HepG2 (cell line): ENCODE data around the gene FAM72A. TPM values are rescaled to one million over a fixed set of nuclear protein-coding genes. Genes with fewer than 3 reads are reported as not detected.

Experiments used
- ATAC-seq: fragments of 200-7000 bp; cut with Tn5 transposase; 3 replicates; pipeline ENCODE4 v1.9.1; 2020; ENCODE audit warnings: mild to moderate bottlenecking, moderate library complexity
- BruUV-seq: library from RNA; stranded (reverse); fragments of 400-500 nt; replicated peaks from 2 replicates; lab custom pipeline; 2021; lab: Mats Ljungman, UMichigan
- CTCF ChIA-PET: fragments of 300-600 bp; formaldehyde crosslinking; extraction: SDS; loops from one replicate; lab custom pipeline; 2021; ENCODE audit warnings: low total read pairs, inconsistent platforms, low intra/inter-chr PET ratio; lab: Yijun Ruan, JAX
- POLR2A ChIA-PET: fragments of 350-600 bp; sonication (Branson Sonifier 250); formaldehyde crosslinking; loops from one replicate; lab custom pipeline; 2020; ENCODE audit warnings: antibody characterized with exemption, inconsistent platforms; lab: Yijun Ruan, JAX
- DNase-seq: peaks from one replicate; pipeline ENCODE4 v3.0.0-alpha.2; 2015; ENCODE audit warnings: low spot score
- FAIRE-seq: peaks from 3 replicates; lab custom pipeline; 2011; peaks lifted over from hg19 to GRCh38; lab: Jason Lieb, UNC
- H2AFZ ChIP-seq: one replicate; pipeline ENCODE4 v1.6.1; 2011; ENCODE audit warnings: low read length, inconsistent platforms
- H3K27ac ChIP-seq: fragments of 300-600 bp; 3 replicates; pipeline ENCODE4 v1.8.0; 2011; ENCODE audit warnings: mixed run types, mild to moderate bottlenecking, mixed read lengths, low read length, inconsistent platforms; ENCODE audit not compliant: insufficient read depth; ENCODE audit errors: extremely low read length
- H3K27me3 ChIP-seq, 2 experiments: fragments of 200-600 bp in 1 of 2; 2 replicates in 1 of 2; 3 replicates in 1 of 2; pipeline versions ENCODE4 v1.6.0 to v1.8.0; 2011; ENCODE audit warnings: low read length in 2 of 2, mild to moderate bottlenecking in 2 of 2, moderate library complexity in 2 of 2, inconsistent platforms in 1 of 2; ENCODE audit not compliant: insufficient read depth in 2 of 2, control insufficient read depth in 1 of 2
- H3K36me3 ChIP-seq, 2 experiments: fragments of 200-600 bp in 1 of 2; replicated peaks in 1 of 2; 2 replicates in 1 of 2; 3 replicates in 1 of 2; pipeline versions ENCODE4 v1.5.1 to v1.8.0; 2011; ENCODE audit warnings: low read length in 2 of 2, inconsistent platforms in 1 of 2; ENCODE audit not compliant: insufficient read depth in 2 of 2, control insufficient read depth in 1 of 2
- H3K4me1 ChIP-seq: 2 replicates; pipeline ENCODE4 v1.5.1; 2012; ENCODE audit warnings: low read length, inconsistent platforms; ENCODE audit not compliant: insufficient read depth
- H3K4me2 ChIP-seq: 2 replicates; pipeline ENCODE4 v1.6.0; 2011; ENCODE audit warnings: low read depth, low read length, inconsistent platforms
- H3K4me3 ChIP-seq, 3 experiments: fragments of 200-600 bp in 1 of 3; sonication (generic), shearing (Covaris generic) in 1 of 3; replicated peaks in 1 of 3; 2 replicates each; pipeline ENCODE4 v1.5.1; 2011 to 2016; ENCODE audit warnings: low read length in 3 of 3, inconsistent platforms in 2 of 3, low read depth in 2 of 3, mild to moderate bottlenecking in 2 of 3, control low read depth in 1 of 3, mixed read lengths in 1 of 3; ENCODE audit not compliant: insufficient read depth in 1 of 3
- H3K79me2 ChIP-seq: one replicate; pipeline ENCODE4 v1.6.1; 2011; ENCODE audit warnings: low read length, inconsistent platforms; ENCODE audit not compliant: insufficient read depth
- H3K9ac ChIP-seq: 2 replicates; pipeline ENCODE4 v1.6.0; 2011; ENCODE audit warnings: mild to moderate bottlenecking, low read depth, low read length, inconsistent platforms; ENCODE audit not compliant: insufficient read depth
- H3K9me3 ChIP-seq: 2 replicates; pipeline ENCODE4 v1.5.1; 2012; ENCODE audit warnings: mild to moderate bottlenecking, low read length
- H4K20me1 ChIP-seq: 2 replicates; pipeline ENCODE4 v1.6.0; 2011; ENCODE audit warnings: inconsistent platforms, mild to moderate bottlenecking, low read length, moderate library complexity; ENCODE audit not compliant: insufficient read depth
- FIP1L1 ChIP-seq: fragments of 200-400 bp; formaldehyde crosslinking; IDR thresholded peaks from 2 replicates; pipeline ENCODE4 v1.6.1; 2018; ENCODE audit warnings: low read depth, mild to moderate bottlenecking, low read length, moderate library complexity, borderline replicate concordance; ENCODE audit not compliant: insufficient read depth
- FOXA3 ChIP-seq: IDR thresholded peaks from 2 replicates; pipeline ENCODE4 v1.6.1; 2016; ENCODE audit warnings: missing genetic modification reagents, missing compliant biosample characterization
- HOXD1 ChIP-seq: sonication (generic); formaldehyde crosslinking; IDR thresholded peaks from 2 replicates; pipeline ENCODE4 v1.5.0; 2020; ENCODE audit warnings: missing genetic modification reagents
- KLF16 ChIP-seq, 2 experiments: sonication (generic) in 1 of 2; formaldehyde crosslinking in 1 of 2; IDR thresholded peaks; 2 replicates each; pipeline versions ENCODE4 v1.6.1 to v1.8.0; 2016 to 2023; ENCODE audit warnings: missing genetic modification reagents in 2 of 2, missing compliant biosample characterization in 1 of 2
- MTF2 ChIP-seq: sonication (generic); formaldehyde crosslinking; IDR thresholded peaks from 2 replicates; pipeline ENCODE4 v1.5.0; 2020; ENCODE audit warnings: missing genetic modification reagents, borderline replicate concordance
- NCOA1 ChIP-seq: sonication (generic); formaldehyde crosslinking; IDR thresholded peaks from 2 replicates; pipeline ENCODE4 v1.9.0; 2021; ENCODE audit warnings: missing genetic modification reagents
- NR2F2 ChIP-seq: IDR thresholded peaks from 2 replicates; pipeline ENCODE4 v1.6.1; 2012; ENCODE audit warnings: low read depth, inconsistent platforms, borderline replicate concordance
- SETDB1 ChIP-seq: sonication (generic); formaldehyde crosslinking; IDR thresholded peaks from 2 replicates; pipeline ENCODE4 v1.5.1; 2020; ENCODE audit warnings: missing genetic modification reagents, mild to moderate bottlenecking, borderline replicate concordance
- TOPORS ChIP-seq: sonication (generic); formaldehyde crosslinking; IDR thresholded peaks from 2 replicates; pipeline ENCODE4 v1.8.0; 2023; ENCODE audit warnings: mild to moderate bottlenecking, missing genetic modification reagents
- ZBTB3 ChIP-seq: sonication (generic); formaldehyde crosslinking; IDR thresholded peaks from 2 replicates; pipeline ENCODE4 v1.4.0; 2020; ENCODE audit warnings: low read depth, mild to moderate bottlenecking, moderate library complexity, missing genetic modification reagents, borderline replicate concordance
- ZNF34 ChIP-seq: sonication (generic); formaldehyde crosslinking; IDR thresholded peaks from 2 replicates; pipeline ENCODE4 v1.4.0; 2020; ENCODE audit warnings: mild to moderate bottlenecking, missing genetic modification reagents, borderline replicate concordance
- ZNF678 ChIP-seq: sonication (generic); formaldehyde crosslinking; IDR thresholded peaks from 2 replicates; pipeline ENCODE4 v1.4.0; 2020; ENCODE audit warnings: mild to moderate bottlenecking, missing genetic modification reagents
- ZNF792 ChIP-seq: IDR thresholded peaks from 2 replicates; pipeline ENCODE4 v1.6.1; 2016
- WGBS: methylation state at CpG from one replicate; pipeline ENCODE4 v1.1.6; 2017; ENCODE audit warnings: low lambda C conversion rate; 5-methylcytosine and 5-hydroxymethylcytosine counted together
- in situ Hi-C: cut with HindIII; loops from 2 replicates; pipeline ENCODE4 v1.10.0; 2017; ENCODE audit warnings: low pct_unique_long_range_greater_than_20kb; ENCODE audit not compliant: extremely low pct_ligation_motif_present
- intact Hi-C: fragments of 100-400 bp; cut with micrococcal nuclease; formaldehyde crosslinking; loops from one replicate; pipeline ENCODE4 v1.10.0; 2022; ENCODE audit not compliant: unreplicated experiment
- polyA plus RNA-seq, 8 experiments: library from polyadenylated mRNA; depleted of rRNA in 3 of 8; stranded (reverse) in 7 of 8; unstranded in 1 of 8; fragments of >200 nt; fragmentation: Illumina TruSeq in 4 of 8; extraction: Trizol in 4 of 8; gene quantifications; 2 replicates each; pipeline versions ENCODE4 v1.2.1 to v1.2.3, GENCODE V29; 2011 to 2016; ENCODE audit warnings: low read depth in 4 of 8, missing spikeins in 1 of 8, mixed read lengths in 1 of 8; ENCODE audit not compliant: insufficient read depth in 1 of 8
- total RNA-seq, 5 experiments: library from RNA; depleted of rRNA; stranded (reverse); fragments of >200 nt; fragmentation: Illumina TruSeq; extraction: Trizol; gene quantifications; 2 replicates each; pipeline ENCODE4 v1.2.3, GENCODE V29; 2016; ENCODE audit warnings: low read depth in 1 of 5
- TF ChIP-seq, protein P1 (sequence below): IDR thresholded peaks from 2 replicates; pipeline ENCODE4 v1.6.1; 2016; ENCODE audit warnings: low read depth
- TF ChIP-seq, protein P2 (sequence below): sonication (generic); formaldehyde crosslinking; IDR thresholded peaks from 2 replicates; pipeline ENCODE4 v1.5.1; 2020; ENCODE audit warnings: mild to moderate bottlenecking, moderate library complexity, missing genetic modification reagents
- TF ChIP-seq, protein P3 (sequence below): sonication (generic); IDR thresholded peaks from 2 replicates; pipeline ENCODE4 v1.6.1; 2016; ENCODE audit warnings: low read depth, borderline replicate concordance
- TF ChIP-seq, protein P4 (sequence below): sonication (generic); formaldehyde crosslinking; IDR thresholded peaks from 2 replicates; pipeline ENCODE4 v1.5.0; 2020; ENCODE audit warnings: missing genetic modification reagents

FAM72A gene
- total and polyA plus RNA-seq, 2 of the 13 experiments (the other 11 are each of a cell fraction or from before 2014, with no cell fraction given): 7.1 to 11.1 TPM

DNA sequence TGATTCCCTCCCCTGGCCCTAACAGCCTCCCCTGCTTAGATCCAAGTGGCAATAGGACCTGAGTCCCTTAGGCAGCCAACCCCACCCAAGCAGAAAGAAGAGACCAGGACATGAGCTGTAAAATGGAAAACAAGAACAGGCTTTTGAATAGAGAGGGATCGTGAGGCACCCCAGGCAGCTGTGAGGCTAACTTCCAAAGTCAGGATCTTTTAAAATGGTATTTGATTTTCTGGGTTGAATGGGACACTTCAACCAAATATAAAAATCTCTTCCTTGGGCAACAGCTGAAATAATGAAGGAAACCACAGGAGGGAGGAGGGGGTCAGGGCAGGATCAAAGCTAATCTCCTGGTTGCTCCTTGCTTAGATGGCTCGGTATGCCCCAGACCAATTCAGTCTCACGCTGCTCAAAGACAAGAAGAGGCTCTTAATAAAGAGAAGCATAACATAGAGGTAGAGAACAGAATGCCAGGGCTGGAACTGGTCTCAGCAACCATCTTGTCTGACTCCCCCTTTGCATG is 56.8 kb downstream of the FAM72A start (continued):
- TF ChIP-seq KLF16 (CRISPR knock-in tag; IDR thresholded peaks at IDR 0.05): no peak
- TF ChIP-seq FIP1L1: no peak
- TF ChIP-seq, all 625 proteins: peak for 0

DNA sequence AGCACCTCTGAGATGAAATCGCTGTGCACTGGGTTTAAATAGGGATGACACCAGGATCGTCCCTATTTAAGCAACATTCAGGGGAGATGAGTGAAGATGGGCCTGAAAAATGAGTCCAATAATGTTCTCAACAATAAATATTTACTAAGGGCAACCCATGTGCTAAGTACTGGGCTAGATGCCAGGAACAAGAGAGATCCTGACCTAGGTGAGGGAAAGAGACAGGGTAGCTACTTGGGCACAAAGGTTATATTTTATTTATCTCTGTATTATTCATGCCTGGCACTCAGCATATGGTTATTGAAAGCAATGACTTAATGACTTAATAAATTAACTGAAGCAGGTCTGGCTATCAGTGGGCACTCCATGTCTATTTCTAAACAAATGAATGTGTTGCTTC is 58.0 kb downstream of the FAM72A start:
- H3K4me1 ChIP-seq: no peaks in the 10 kb centered on the region
- no peak for FAIRE-seq
- POLR2A ChIA-PET: no interaction called here
- no TSS peak for BruUV-seq
- H3K4me3 ChIP-seq: no peak overlapping the region
- no peak overlapping the region for H3K4me2 ChIP-seq
- H2AFZ ChIP-seq: no peak overlapping the region
- no peaks in the 10 kb centered on the region for H3K79me2 ChIP-seq
- H4K20me1 ChIP-seq: no peaks in the 10 kb centered on the region
- H3K9me3 ChIP-seq: no peaks in the 10 kb centered on the region
- WGBS: 18% methylated on average over 2 of the region's 2 CpGs
- no peak for ATAC-seq
- no peaks in the 10 kb centered on the region for H3K36me3 ChIP-seq
- H3K9ac ChIP-seq: no peak overlapping the region
- no peak for DNase-seq
- H3K27me3 ChIP-seq: peaks cover 0 to 23% of the 10 kb centered on the region in 2 experiments; a peak in 3 of 5 replicates
- no peak for TF ChIP-seq HOXD1 (CRISPR knock-in tag)
- TF ChIP-seq, protein P1, sequence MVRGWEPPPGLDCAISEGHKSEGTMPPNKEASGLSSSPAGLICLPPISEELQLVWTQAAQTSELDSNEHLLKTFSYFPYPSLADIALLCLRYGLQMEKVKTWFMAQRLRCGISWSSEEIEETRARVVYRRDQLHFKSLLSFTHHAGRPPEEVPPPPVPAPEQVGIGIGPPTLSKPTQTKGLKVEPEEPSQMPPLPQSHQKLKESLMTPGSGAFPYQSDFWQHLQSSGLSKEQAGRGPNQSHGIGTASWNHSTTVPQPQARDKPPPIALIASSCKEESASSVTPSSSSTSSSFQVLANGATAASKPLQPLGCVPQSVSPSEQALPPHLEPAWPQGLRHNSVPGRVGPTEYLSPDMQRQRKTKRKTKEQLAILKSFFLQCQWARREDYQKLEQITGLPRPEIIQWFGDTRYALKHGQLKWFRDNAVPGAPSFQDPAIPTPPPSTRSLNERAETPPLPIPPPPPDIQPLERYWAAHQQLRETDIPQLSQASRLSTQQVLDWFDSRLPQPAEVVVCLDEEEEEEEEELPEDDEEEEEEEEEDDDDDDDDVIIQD (CRISPR knock-in tag): no peak
- TF ChIP-seq ZNF34 (CRISPR knock-in tag): no peak
- TF ChIP-seq, protein P2, sequence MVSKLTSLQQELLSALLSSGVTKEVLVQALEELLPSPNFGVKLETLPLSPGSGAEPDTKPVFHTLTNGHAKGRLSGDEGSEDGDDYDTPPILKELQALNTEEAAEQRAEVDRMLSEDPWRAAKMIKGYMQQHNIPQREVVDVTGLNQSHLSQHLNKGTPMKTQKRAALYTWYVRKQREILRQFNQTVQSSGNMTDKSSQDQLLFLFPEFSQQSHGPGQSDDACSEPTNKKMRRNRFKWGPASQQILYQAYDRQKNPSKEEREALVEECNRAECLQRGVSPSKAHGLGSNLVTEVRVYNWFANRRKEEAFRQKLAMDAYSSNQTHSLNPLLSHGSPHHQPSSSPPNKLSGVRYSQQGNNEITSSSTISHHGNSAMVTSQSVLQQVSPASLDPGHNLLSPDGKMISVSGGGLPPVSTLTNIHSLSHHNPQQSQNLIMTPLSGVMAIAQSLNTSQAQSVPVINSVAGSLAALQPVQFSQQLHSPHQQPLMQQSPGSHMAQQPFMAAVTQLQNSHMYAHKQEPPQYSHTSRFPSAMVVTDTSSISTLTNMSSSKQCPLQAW: no peak
- TF ChIP-seq NR2F2: no peak
- TF ChIP-seq, protein P3, sequence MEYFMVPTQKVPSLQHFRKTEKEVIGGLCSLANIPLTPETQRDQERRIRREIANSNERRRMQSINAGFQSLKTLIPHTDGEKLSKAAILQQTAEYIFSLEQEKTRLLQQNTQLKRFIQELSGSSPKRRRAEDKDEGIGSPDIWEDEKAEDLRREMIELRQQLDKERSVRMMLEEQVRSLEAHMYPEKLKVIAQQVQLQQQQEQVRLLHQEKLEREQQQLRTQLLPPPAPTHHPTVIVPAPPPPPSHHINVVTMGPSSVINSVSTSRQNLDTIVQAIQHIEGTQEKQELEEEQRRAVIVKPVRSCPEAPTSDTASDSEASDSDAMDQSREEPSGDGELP: no peak
- no peak for TF ChIP-seq ZNF678 (CRISPR knock-in tag)
- no peak for TF ChIP-seq NCOA1 (CRISPR knock-in tag)
- TF ChIP-seq, protein P4, sequence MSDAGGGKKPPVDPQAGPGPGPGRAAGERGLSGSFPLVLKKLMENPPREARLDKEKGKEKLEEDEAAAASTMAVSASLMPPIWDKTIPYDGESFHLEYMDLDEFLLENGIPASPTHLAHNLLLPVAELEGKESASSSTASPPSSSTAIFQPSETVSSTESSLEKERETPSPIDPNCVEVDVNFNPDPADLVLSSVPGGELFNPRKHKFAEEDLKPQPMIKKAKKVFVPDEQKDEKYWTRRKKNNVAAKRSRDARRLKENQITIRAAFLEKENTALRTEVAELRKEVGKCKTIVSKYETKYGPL: no peak
- TF ChIP-seq ZBTB3 (CRISPR knock-in tag): no peak
- TF ChIP-seq FOXA3 (CRISPR knock-in tag): no peak
- TF ChIP-seq MTF2: no peak
- no peak for TF ChIP-seq SETDB1 (CRISPR knock-in tag)
- TF ChIP-seq TOPORS (CRISPR knock-in tag): no peak
- no peak for TF ChIP-seq ZNF792 (CRISPR knock-in tag)
- intact Hi-C loops: no loop called here
- CTCF ChIA-PET: no interaction called here
- in situ Hi-C loops: no loop called here
- no peak overlapping the region for H3K27ac ChIP-seq
